ENCODE measurements around the gene CUX1.
"Not testable (repeated sequence)": the region's sequence is repeated elsewhere in the genome, so short reads cannot be mapped to it uniquely, and the experiment has no call there.

Gene CUX1

GRCh38 chr7:101887352-101887751 is 69.9 kb downstream of the CUX1 start:
- DNase-seq (ENCODE audit: extremely low read depth in 1 of 2, low read depth in 1 of 2), result not testable (repeated sequence)

GRCh38 chr7:101888564-101888963 is 71.1 kb downstream of the CUX1 start:
- DNase-seq (ENCODE audit: extremely low read depth in 1 of 2, low read depth in 1 of 2), result not testable (repeated sequence)

DNA sequence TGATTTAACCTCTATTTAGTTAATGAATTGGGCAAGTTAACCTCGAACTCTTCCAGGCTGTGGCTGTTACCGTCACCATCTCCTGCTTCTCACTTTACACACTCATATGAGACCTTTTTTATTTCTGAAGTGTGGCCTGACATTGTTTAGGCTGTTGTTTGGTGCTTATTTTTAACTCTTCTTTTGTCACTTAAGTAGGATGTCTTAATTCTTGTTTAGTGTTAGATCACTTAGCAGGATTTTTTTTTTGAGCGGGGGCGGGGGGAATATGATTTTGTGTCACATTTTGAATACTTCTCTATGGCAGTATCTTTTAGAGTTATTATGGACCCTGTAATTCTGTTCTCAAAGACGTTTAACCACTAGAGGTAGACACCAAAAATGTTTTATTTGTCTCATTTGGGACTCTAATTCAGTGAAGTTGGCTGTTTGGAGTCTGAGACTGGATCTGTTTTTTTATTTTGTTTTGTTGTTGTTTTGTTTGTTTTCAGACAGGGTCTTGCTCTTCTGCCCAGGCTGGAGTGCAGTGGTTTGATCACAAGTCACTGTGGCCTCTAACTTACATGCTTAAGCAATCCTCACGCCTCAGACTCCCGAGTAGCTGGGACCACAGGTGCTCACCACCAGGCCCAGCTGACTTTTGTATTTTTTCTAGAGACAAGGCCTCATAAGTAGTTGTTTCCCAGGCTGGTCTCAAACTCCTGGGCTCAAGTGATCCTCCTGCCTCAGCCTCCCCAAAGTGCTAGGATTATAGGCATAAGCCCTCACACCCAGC is 73.5 kb downstream of the CUX1 start:
- DNase-seq (ENCODE audit: extremely low read depth in 1 of 2, low read depth in 1 of 2), result no peak

DNA sequence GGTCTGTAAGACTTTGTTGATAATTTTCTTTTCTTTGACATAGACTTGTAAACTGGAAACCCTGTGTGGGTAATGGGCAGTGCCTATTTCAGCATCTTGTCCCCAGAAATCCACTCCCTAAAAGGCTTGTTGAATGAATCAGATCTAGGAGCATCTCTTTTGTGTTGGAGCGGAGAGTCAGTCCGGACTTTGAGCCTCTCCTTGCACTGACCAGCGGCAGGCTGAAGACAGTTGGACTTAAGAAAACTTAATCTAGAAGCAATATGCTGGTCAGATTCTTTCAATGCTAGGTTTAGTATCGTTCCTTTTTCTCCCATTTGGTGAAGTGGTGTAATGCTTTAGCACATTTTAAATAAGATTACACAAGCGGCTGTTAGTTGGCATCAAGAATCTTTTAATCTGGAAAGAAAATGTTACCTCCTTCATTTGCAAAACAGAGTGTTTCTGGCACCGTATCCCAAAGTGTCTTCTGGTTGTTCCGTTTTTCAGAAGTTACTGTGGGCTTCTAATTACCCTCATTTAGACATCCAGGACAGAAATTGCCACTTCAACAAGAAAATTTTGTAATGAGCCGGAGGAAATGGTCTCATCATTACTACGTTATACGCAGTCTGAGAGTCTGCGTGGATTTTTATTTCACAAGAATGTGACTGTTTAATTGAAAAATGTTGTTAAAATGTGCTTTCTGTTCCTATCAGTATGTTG is 74.7 kb downstream of the CUX1 start:
- DNase-seq (ENCODE audit: extremely low read depth in 1 of 2, low read depth in 1 of 2), result no peak

- no peak for DNase-seq (ENCODE audit: extremely low read depth in 1 of 2, low read depth in 1 of 2)
Measured at GRCh38 chr7:101893341-101894082, 76.1 kb downstream of the CUX1 start.

- DNase-seq (ENCODE audit: extremely low read depth in 1 of 2, low read depth in 1 of 2), result no peak
Measured at GRCh38 chr7:101896316-101896715, 78.9 kb downstream of the CUX1 start.

DNA sequence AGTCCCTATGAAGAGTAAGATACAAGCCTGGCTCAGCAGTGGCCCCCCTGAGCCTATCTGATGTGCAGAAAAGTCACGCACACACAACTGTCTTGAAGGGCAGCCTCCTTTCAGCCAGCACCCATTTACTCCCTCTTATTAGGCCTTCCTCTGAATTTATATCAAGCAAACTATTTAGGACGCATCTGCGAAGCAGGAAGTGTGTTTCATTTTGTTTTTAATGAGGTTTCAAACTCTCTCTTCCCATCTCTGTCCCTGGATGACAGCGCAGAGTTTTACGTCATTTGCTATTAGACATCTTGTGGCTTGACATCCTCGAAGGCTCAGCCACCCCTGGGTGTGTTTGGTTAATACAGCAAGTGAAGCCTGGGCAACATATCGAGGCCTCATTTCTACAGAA is 79.5 kb downstream of the CUX1 start:
- no peak for DNase-seq (ENCODE audit: extremely low read depth in 1 of 2, low read depth in 1 of 2)

DNA sequence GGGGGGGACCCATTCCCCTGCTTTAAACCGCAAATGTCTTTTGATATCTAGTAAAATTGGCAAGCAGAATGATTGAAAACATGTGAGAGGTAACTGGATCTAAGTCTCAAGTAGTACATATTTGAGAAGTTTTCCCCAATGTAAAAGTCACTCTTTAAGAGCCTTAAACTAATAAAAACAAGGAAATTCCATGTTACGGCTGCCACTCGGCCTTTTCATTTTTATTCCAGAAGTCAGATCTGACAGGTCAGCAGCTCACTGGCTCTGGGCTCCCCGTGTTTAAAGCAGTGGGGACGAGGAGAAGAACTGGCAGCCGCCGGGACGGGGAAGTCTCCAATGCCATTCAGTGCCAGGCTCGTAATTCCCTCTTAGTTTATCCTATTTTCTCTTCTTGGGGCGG is 80.7 kb downstream of the CUX1 start:
- DNase-seq (ENCODE audit: extremely low read depth in 1 of 2, low read depth in 1 of 2), result no peak

GRCh38 chr7:101899616-101900015 is 82.2 kb downstream of the CUX1 start:
- DNase-seq (ENCODE audit: extremely low read depth in 1 of 2, low read depth in 1 of 2), result no peak

- no peak for DNase-seq (ENCODE audit: extremely low read depth in 1 of 2, low read depth in 1 of 2)
Measured at GRCh38 chr7:101900103-101900502, 82.7 kb downstream of the CUX1 start.

DNA sequence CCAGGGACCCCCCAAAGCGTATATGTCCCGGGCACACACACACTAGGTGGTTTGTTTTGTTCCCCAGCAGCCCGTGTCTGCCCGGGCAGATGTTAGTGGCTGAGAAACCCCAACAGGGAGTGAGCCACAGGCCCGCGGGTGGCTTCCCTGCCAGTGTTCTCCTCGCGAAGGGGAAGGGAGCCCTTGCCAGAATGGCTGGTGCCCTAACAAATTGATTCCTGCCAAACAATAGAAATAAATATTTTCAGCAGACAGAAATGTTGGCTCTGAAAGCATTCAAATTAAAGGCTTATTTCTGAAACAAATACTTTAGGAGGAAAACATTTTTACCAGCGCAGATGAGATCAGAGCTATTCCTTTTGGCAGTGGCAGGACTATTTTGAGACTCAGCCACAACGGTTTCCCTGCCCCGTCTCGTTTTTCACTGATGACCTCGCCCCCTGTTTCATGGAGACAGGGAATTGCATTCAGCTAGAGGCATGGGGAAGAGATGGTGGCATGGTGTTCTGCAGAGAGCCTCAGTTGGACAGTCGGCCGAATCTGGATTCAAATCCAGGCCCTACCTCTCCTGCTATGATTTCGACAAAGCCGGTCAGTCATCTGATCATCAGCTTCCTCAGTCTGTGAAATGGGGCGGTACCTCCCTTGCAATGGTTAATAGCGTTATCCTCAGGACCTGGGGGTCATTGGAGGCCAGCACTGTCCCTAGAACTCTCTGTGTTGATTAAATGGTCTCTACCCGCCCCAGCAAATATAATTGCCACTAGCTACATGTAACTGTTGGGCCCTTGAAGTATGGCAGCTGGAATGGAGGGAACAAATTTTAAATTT is 84.5 kb downstream of the CUX1 start:
- no peak for DNase-seq (ENCODE audit: extremely low read depth in 1 of 2, low read depth in 1 of 2)

GRCh38 chr7:101902680-101903514 is 85.5 kb downstream of the CUX1 start:
- no peak for DNase-seq (ENCODE audit: extremely low read depth in 1 of 2, low read depth in 1 of 2)

- no peak for DNase-seq (ENCODE audit: extremely low read depth in 1 of 2, low read depth in 1 of 2)
Measured at GRCh38 chr7:101903515-101903868, 86.1 kb downstream of the CUX1 start.

- DNase-seq (ENCODE audit: extremely low read depth in 1 of 2, low read depth in 1 of 2), result no peak
Measured at GRCh38 chr7:101904019-101904418, 86.6 kb downstream of the CUX1 start.

GRCh38 chr7:101905203-101905865 is 87.9 kb downstream of the CUX1 start:
- no peak for DNase-seq (ENCODE audit: extremely low read depth in 1 of 2, low read depth in 1 of 2)

DNA sequence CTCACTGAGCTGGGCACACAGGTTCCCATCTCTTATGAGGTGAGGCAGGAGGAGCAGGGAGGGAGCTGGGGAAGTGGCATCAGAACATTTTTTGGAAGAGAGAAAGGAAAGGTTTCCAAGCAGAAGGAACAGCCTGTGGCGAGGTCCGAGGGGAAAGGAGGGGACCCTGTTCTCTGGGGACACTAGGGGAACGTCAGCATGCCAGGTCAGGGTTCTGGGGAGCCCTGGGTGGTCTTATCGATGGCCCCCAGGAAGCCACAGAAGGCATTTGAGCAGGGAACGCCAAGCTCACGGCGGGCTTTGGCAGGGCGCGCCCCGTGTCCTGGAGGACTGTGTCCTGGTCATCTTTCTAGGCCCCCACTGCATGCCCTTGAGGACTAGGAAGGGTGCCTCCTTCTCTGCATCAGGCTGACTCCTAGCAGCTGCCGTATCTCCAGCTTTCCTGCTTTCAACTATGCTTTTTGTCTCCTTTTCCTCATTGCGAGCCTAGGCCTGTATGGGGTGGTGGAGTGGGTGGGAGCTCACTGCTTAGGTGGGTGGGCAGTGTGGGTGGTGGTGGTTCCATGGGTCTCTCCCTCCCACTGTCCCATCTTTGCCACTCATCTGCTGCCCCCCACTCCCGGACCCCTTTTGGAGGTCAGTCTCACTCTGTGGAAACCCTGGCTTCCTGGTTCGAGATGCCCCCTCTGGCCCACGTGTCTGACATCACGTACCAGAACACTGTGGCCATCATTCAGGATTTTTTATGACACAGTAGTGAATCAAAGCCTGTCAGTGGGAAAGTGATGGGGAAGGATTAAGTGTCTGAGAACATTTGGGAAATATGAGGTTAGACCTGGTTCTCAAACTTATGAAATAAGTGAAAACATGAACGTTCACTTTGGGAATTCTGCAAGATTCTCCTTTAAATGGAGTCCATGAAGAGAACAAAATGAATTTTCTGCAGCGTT is 89.1 kb downstream of the CUX1 start:
- no peak for DNase-seq (ENCODE audit: extremely low read depth in 1 of 2, low read depth in 1 of 2)

DNA sequence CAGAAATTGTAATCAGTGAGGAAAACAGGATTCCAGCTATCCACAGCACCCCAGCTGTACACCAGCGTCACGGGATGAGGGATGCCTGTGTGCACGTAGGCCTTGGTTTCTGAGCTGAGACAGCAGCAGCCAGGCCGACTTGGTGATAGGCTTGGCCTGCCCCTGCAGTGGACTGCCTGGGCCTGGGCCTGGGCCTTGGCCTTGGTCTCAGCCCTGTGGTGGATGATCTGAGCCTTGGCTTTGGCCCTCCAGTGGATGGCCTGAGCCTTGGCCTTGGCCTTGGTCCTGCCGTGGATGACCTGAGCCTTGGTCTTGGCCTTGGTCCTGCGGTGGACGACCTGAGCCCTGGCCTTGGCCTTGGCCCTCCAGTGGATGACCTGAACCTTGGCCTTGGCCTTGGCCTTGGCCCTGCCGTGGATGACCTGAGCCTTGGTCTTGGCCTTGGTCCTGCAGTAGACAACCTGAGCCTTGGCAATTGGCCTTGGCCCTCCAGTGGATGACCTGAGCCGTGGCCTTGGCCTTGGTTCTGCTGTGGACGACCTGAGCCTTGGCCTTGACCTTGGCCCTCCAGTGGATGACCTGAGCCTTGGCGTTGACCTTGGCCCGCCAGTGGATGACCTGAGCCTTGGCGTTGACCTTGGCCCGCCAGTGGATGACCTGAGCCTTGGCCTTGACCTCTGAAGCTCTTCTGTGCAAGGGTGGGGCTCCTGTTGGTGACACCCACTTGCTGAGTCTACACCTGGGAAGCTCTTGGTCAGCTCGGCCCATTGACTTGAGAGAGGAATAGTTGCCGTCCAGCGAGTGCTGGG is 93.8 kb downstream of the CUX1 start:
- no peak for DNase-seq (ENCODE audit: extremely low read depth in 1 of 2, low read depth in 1 of 2)

Data from stimulated activated CD8-positive, alpha-beta memory T cell treated with anti-CD3 and anti-CD28 coated beads, Interleukin-7, amount 100 ng/mL, for 48 hours (primary cell).